SK-N-MC (cell line): ENCODE results near the gene MALAT1.

Source experiments
- EZH2 ChIP-seq: fragments of 200-600 bp; sonication (generic); IDR thresholded peaks from one replicate; pipeline ENCODE4 v1.6.1; 2017; ENCODE audit warnings: antibody characterized with exemption
- POLR2AphosphoS5 ChIP-seq: IDR thresholded peaks from 2 replicates; pipeline ENCODE4 v1.6.1; 2012; ENCODE audit warnings: mild to moderate bottlenecking, low read depth, low read length, borderline replicate concordance

GRCh38 chr11:65536412-65537295, 37.8 kb downstream of the MALAT1 start:
- TF ChIP-seq EZH2: no peak
- no peak; the same call in 1 of the 2 replicates for TF ChIP-seq POLR2AphosphoS5
